ENCODE data around the gene VCPKMT. TPM values are rescaled to one million over a fixed set of nuclear protein-coding genes. Genes with fewer than 3 reads are reported as not detected.

Gene VCPKMT
- 10 to 100 TPM in 1 of 2 donors, 1 to 10 TPM in 1; 7.1 to 15.5 TPM for polyA plus RNA-seq

DNA sequence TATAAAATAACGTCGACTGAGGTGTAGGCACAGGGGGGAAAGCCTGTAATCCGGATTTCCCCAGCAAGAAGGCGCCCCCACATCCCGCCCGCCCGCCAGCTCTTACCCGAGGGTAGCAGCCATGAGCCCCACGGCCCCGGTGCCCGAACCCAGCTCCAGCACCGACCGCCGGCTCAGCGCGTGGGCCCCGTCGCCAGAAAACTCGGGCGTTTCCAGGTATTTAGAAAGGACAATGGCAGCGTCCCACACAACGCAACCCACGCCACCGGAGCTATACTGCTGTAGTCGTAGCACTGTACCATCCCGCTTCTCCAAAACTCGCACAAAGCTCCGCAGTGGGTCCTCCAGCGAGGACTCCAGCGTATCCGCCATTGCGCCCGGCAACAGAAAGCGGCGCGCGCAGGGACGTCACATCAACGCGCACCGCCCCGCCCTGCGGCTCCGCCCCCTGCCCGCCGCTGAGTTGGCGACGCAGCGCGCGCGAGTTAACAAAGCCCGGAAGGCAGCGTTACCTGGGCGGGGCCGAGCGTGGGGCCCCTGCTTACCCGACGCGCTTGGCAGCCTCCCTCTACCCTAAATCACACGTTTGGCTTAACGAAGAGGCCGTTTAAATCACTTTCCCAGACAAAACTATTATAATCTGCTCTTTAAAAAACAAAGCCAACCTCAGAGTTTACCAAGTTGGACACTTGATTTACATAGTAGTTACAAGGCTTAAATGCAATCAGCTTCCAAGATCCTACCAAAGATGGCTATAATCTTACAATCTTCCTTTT is at the start of gene VCPKMT:
TSS of gene VCPKMT (minus strand) at position 392 of the 776 bp plus-strand sequence. CDS start at position 372, 20 bp downstream.
- 0% methylated on average over 58 to 63 of the region's 63 CpGs for WGBS, 2 donors
- Histone ChIP-seq H3K9me3 (ENCODE audit: control insufficient read depth in 2 of 2, insufficient read depth in 1 of 2, low read depth in 1 of 2, low read length in 1 of 2) (no peaks in the 10 kb centered on the region), H3K27ac (ENCODE audit: low read depth in 2 of 2, low read length in 1 of 2) (peak within 1 kb of the TSS; percentile 83 to 94), H3K4me1 (ENCODE audit: control insufficient read depth in 2 of 2, insufficient read depth in 2 of 2, low read length in 1 of 2) (no peaks in the 10 kb centered on the region), H3K36me3 (ENCODE audit: control insufficient read depth in 2 of 2, insufficient read depth in 2 of 2, low read length in 1 of 2) (peaks cover 3 to 10% of the 10 kb centered on the region in 2 donors), H3K27me3 (ENCODE audit: control insufficient read depth in 1 of 2, insufficient read depth in 2 of 2, low read length in 2 of 2) (no peaks in the 10 kb centered on the region), H3K4me3 (ENCODE audit: low read depth in 1 of 2, low read length in 2 of 2) (peak within 1 kb of the TSS; percentile 72 to 93)

DNA sequence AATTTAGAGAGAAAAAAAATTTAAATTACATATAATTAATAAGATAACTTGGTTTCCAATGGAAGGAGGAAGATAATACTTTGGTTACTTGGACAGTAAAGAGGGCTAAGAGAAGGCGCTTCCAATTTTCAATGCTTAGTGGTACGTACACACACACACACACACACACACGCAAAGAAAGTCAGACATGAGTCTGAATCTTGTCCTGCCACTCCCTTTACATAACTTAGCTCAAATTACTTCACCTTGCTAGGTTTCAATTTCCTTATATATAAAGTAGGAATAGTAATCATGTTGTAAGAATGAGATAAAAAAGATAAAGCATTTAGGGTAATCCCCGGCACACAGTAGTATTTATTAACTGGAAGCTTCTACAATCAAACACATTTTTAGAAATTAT is 39.7 kb upstream of the VCPKMT start:
- Histone ChIP-seq H3K27ac (ENCODE audit: low read depth in 2 of 2, low read length in 1 of 2) (no peak overlapping the region), H3K27me3 (ENCODE audit: control insufficient read depth in 1 of 2, insufficient read depth in 2 of 2, low read length in 2 of 2) (no peaks in the 10 kb centered on the region), H3K4me1 (ENCODE audit: control insufficient read depth in 2 of 2, insufficient read depth in 2 of 2, low read length in 1 of 2) (no peaks in the 10 kb centered on the region), H3K4me3 (ENCODE audit: low read depth in 1 of 2, low read length in 2 of 2) (no peak overlapping the region), H3K36me3 (ENCODE audit: control insufficient read depth in 2 of 2, insufficient read depth in 2 of 2, low read length in 1 of 2) (peaks cover 0 to 5% of the 10 kb centered on the region in 2 donors), H3K9me3 (ENCODE audit: control insufficient read depth in 2 of 2, insufficient read depth in 1 of 2, low read depth in 1 of 2, low read length in 1 of 2) (no peaks in the 10 kb centered on the region)
- 94 to 95% methylated on average over 4 of the region's 4 CpGs for WGBS, 2 donors

DNA sequence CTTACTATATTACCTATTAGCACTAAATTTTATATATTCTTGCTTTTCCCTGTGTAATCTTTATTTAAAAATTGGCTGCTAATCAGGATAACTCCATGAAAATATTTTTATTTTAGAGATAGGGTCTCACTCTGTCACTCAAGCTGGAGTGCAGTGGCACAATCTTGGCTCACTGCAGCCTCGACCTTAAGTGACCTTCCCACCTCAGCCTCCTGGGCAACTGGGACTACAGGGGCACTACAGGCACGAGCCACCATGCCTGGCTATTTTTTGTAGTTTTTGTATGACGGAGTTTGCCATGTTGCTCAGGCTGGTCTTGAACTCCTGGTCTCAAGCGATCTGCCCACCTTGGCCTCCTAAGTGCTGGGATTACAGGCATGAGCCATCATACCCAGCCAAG is 32.4 kb upstream of the VCPKMT start:
- H3K36me3 ChIP-seq (ENCODE audit: control insufficient read depth in 2 of 2, insufficient read depth in 2 of 2, low read length in 1 of 2) = peaks cover 2% of the 10 kb centered on the region in 2 donors
- H3K27me3 ChIP-seq (ENCODE audit: control insufficient read depth in 1 of 2, insufficient read depth in 2 of 2, low read length in 2 of 2) = no peaks in the 10 kb centered on the region
- no peak overlapping the region for H3K27ac ChIP-seq (ENCODE audit: low read depth in 2 of 2, low read length in 1 of 2)
- 89 to 93% methylated on average over 4 of the region's 4 CpGs for WGBS, 2 donors
- no peaks in the 10 kb centered on the region for H3K9me3 ChIP-seq (ENCODE audit: control insufficient read depth in 2 of 2, insufficient read depth in 1 of 2, low read depth in 1 of 2, low read length in 1 of 2)
- H3K4me3 ChIP-seq (ENCODE audit: low read depth in 1 of 2, low read length in 2 of 2) = no peak overlapping the region
- no peaks in the 10 kb centered on the region for H3K4me1 ChIP-seq (ENCODE audit: control insufficient read depth in 2 of 2, insufficient read depth in 2 of 2, low read length in 1 of 2)

DNA sequence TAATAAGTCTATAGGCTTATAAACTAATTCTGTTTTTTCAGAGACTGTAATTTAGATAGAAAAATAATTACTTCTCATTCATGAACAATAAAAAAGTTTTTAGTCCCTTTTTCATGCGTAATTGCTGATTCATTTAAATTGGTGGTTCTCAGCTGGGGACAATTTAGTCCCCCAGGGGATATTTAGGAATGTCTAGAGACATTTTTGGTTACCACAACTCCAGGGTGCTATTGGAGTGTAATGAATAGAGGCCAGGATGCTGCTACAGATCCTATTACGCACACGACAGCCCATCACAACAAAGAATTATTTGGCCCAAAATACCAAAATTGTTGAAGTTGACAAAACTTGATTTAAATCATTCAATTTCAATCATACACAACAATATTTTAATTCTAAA is 22.8 kb upstream of the VCPKMT start:
- no peak overlapping the region for H3K4me3 ChIP-seq (ENCODE audit: low read depth in 1 of 2, low read length in 2 of 2)
- no peaks in the 10 kb centered on the region for H3K9me3 ChIP-seq (ENCODE audit: control insufficient read depth in 2 of 2, insufficient read depth in 1 of 2, low read depth in 1 of 2, low read length in 1 of 2)
- H3K27ac ChIP-seq (ENCODE audit: low read depth in 2 of 2, low read length in 1 of 2) = no peak overlapping the region
- no peaks in the 10 kb centered on the region for H3K36me3 ChIP-seq (ENCODE audit: control insufficient read depth in 2 of 2, insufficient read depth in 2 of 2, low read length in 1 of 2)
- no peaks in the 10 kb centered on the region for H3K27me3 ChIP-seq (ENCODE audit: control insufficient read depth in 1 of 2, insufficient read depth in 2 of 2, low read length in 2 of 2)
- 94 to 98% methylated on average over 3 of the region's 3 CpGs for WGBS, 2 donors
- no peaks in the 10 kb centered on the region for H3K4me1 ChIP-seq (ENCODE audit: control insufficient read depth in 2 of 2, insufficient read depth in 2 of 2, low read length in 1 of 2)

DNA sequence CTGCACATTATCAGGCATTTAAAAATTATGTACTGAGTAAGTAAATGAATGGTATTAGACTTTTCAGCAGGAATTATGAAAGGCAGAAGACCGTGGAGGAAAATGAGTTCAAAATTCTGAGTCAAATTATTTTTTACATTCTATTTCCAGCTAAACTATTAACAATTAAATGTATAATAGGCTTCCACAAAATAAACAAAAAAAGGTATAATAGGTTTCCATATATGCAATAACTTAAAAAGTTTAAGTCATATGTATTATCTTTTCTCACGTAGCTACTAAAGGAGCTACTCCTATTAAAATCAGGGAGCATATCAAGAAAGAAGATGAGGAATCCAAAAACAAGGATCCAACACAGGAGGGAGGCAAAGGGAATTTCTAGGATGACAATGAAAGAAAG is 11.4 kb upstream of the VCPKMT start:
- Histone ChIP-seq H3K36me3 (ENCODE audit: control insufficient read depth in 2 of 2, insufficient read depth in 2 of 2, low read length in 1 of 2) (peaks cover 0 to 4% of the 10 kb centered on the region in 2 donors), H3K27ac (ENCODE audit: low read depth in 2 of 2, low read length in 1 of 2) (no peak overlapping the region), H3K9me3 (ENCODE audit: control insufficient read depth in 2 of 2, insufficient read depth in 1 of 2, low read depth in 1 of 2, low read length in 1 of 2) (no peaks in the 10 kb centered on the region), H3K4me1 (ENCODE audit: control insufficient read depth in 2 of 2, insufficient read depth in 2 of 2, low read length in 1 of 2) (no peaks in the 10 kb centered on the region), H3K4me3 (ENCODE audit: low read depth in 1 of 2, low read length in 2 of 2) (no peak overlapping the region), H3K27me3 (ENCODE audit: control insufficient read depth in 1 of 2, insufficient read depth in 2 of 2, low read length in 2 of 2) (no peaks in the 10 kb centered on the region)
- WGBS, 2 donors = 98% methylated on average over 2 of the region's 2 CpGs

DNA sequence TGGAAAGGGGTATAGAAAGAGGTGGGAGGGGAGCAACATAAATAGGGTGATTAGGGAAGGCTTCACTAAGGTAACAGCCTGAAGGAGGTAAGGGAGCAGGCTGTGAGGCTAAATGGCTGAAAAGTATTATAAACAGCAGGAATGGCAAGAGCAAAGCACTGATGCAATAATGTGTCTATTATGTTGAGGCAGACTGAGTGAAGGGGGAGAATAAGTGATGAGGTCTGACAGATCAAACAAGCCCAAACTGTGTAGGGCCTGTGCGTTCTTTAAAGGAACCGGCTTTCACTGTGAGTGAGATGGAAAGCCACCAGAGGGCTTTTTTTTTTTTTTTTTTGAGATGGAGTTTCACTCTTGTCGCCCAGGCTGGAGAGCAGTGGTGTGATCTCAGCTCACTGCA is 6.7 kb upstream of the VCPKMT start:
- Histone ChIP-seq H3K27ac (ENCODE audit: low read depth in 2 of 2, low read length in 1 of 2) (no peak overlapping the region), H3K9me3 (ENCODE audit: control insufficient read depth in 2 of 2, insufficient read depth in 1 of 2, low read depth in 1 of 2, low read length in 1 of 2) (no peaks in the 10 kb centered on the region), H3K4me1 (ENCODE audit: control insufficient read depth in 2 of 2, insufficient read depth in 2 of 2, low read length in 1 of 2) (no peaks in the 10 kb centered on the region), H3K36me3 (ENCODE audit: control insufficient read depth in 2 of 2, insufficient read depth in 2 of 2, low read length in 1 of 2) (peaks cover 0 to 5% of the 10 kb centered on the region in 2 donors), H3K27me3 (ENCODE audit: control insufficient read depth in 1 of 2, insufficient read depth in 2 of 2, low read length in 2 of 2) (no peaks in the 10 kb centered on the region), H3K4me3 (ENCODE audit: low read depth in 1 of 2, low read length in 2 of 2) (no peak overlapping the region)
- WGBS, 2 donors = 85 to 88% methylated on average over 3 of the region's 3 CpGs

DNA sequence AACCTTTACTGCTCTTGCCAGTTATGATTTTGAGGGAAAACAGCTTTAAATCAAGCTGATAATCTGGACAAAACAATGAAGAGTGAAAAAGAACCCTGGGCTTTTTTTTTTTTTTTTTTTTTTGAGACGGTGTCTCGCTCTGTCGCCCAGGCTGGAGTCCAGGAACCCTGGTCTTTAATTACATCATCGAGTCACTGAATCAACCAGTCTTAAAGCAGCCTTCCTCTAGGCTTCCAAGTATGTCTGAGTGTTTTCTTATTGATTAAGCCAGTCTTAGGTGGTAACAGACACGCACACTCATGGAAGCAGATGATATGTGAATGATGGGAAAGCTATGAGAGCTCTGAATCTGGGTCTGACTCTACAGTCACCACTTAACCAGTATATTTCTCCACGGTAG is 5.9 kb upstream of the VCPKMT start:
- H3K36me3 ChIP-seq (ENCODE audit: control insufficient read depth in 2 of 2, insufficient read depth in 2 of 2, low read length in 1 of 2) = peaks cover 0 to 5% of the 10 kb centered on the region in 2 donors
- no peak overlapping the region for H3K27ac ChIP-seq (ENCODE audit: low read depth in 2 of 2, low read length in 1 of 2)
- no peaks in the 10 kb centered on the region for H3K27me3 ChIP-seq (ENCODE audit: control insufficient read depth in 1 of 2, insufficient read depth in 2 of 2, low read length in 2 of 2)
- H3K4me3 ChIP-seq (ENCODE audit: low read depth in 1 of 2, low read length in 2 of 2) = no peak overlapping the region
- 91 to 92% methylated on average over 6 of the region's 6 CpGs for WGBS, 2 donors
- no peaks in the 10 kb centered on the region for H3K4me1 ChIP-seq (ENCODE audit: control insufficient read depth in 2 of 2, insufficient read depth in 2 of 2, low read length in 1 of 2)
- H3K9me3 ChIP-seq (ENCODE audit: control insufficient read depth in 2 of 2, insufficient read depth in 1 of 2, low read depth in 1 of 2, low read length in 1 of 2) = no peaks in the 10 kb centered on the region

DNA sequence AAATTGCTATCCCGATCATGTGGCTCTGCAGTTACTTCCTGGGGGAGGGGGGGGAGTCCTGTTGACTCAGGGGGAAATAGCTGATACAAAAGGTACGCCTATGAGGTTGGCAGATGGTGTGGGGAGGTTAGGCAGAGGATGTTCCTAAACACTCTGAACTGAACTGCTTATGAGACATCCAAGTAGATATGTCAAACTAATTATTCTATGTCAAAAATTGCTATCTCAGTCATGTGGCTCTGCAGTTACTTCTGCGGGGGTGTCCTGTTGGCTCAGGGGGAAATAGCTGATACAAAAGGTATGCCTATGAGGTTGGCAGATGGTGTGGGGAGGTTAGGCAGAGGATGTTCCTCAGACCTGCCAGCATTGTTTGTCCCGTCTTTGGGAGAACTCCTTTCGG is 5.1 kb upstream of the VCPKMT start:
- Histone ChIP-seq H3K27me3 (ENCODE audit: control insufficient read depth in 1 of 2, insufficient read depth in 2 of 2, low read length in 2 of 2) (no peaks in the 10 kb centered on the region), H3K4me3 (ENCODE audit: low read depth in 1 of 2, low read length in 2 of 2) (no peak overlapping the region), H3K36me3 (ENCODE audit: control insufficient read depth in 2 of 2, insufficient read depth in 2 of 2, low read length in 1 of 2) (peaks cover 0 to 5% of the 10 kb centered on the region in 2 donors), H3K4me1 (ENCODE audit: control insufficient read depth in 2 of 2, insufficient read depth in 2 of 2, low read length in 1 of 2) (no peaks in the 10 kb centered on the region), H3K9me3 (ENCODE audit: control insufficient read depth in 2 of 2, insufficient read depth in 1 of 2, low read depth in 1 of 2, low read length in 1 of 2) (no peaks in the 10 kb centered on the region), H3K27ac (ENCODE audit: low read depth in 2 of 2, low read length in 1 of 2) (no peak overlapping the region)
- WGBS, 2 donors = 90 to 91% methylated on average over 5 of the region's 5 CpGs

DNA sequence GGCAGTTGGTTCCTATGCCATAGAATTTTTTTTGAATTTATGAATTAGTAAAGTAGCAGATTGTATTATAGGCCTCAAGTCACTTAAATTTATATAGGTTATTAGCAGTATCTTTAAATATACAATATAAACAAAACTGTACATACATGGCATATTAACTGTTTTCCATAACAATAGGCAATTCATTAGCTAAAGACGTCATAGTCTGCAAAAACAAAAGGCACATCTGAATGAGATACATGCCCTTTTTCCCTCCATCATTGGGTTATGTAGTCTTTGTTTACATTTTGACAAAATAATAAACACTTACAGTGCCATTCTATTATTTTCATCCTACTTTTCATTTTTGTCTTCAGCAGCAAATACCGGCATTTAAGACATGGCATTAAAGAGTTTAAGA is 1.1 kb upstream of the VCPKMT start:
- Histone ChIP-seq H3K27me3 (ENCODE audit: control insufficient read depth in 1 of 2, insufficient read depth in 2 of 2, low read length in 2 of 2) (no peaks in the 10 kb centered on the region), H3K4me1 (ENCODE audit: control insufficient read depth in 2 of 2, insufficient read depth in 2 of 2, low read length in 1 of 2) (no peaks in the 10 kb centered on the region), H3K27ac (ENCODE audit: low read depth in 2 of 2, low read length in 1 of 2) (no peak overlapping the region), H3K36me3 (ENCODE audit: control insufficient read depth in 2 of 2, insufficient read depth in 2 of 2, low read length in 1 of 2) (peaks cover 3 to 7% of the 10 kb centered on the region in 2 donors), H3K9me3 (ENCODE audit: control insufficient read depth in 2 of 2, insufficient read depth in 1 of 2, low read depth in 1 of 2, low read length in 1 of 2) (no peaks in the 10 kb centered on the region), H3K4me3 (ENCODE audit: low read depth in 1 of 2, low read length in 2 of 2) (no peak overlapping the region)
- WGBS, 2 donors = 82 to 83% methylated on average over 2 of the region's 2 CpGs

DNA sequence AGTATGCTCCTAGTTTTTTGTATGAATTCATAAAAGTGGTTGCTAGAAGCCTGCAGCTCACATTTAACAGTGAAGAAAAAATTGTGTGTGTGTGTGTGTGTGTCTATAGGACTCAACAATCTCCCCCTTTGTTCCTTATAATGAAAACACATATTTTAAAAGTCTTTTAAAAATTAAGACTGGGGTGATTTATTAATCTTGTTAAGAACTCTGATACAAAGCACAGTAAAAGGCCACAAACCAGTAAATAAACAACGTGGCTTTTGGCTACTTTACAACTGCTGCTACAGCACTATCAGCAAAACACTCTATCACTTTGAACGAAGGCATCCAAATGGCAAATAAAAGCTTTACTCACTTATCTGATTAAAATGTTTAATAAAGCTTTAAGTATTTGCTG is 594 bp upstream of the VCPKMT start:
- Histone ChIP-seq H3K9me3 (ENCODE audit: control insufficient read depth in 2 of 2, insufficient read depth in 1 of 2, low read depth in 1 of 2, low read length in 1 of 2) (no peaks in the 10 kb centered on the region), H3K27ac (ENCODE audit: low read depth in 2 of 2, low read length in 1 of 2) (peak overlapping the region in 1 of 2 donors; percentile 81), H3K27me3 (ENCODE audit: control insufficient read depth in 1 of 2, insufficient read depth in 2 of 2, low read length in 2 of 2) (no peaks in the 10 kb centered on the region), H3K4me1 (ENCODE audit: control insufficient read depth in 2 of 2, insufficient read depth in 2 of 2, low read length in 1 of 2) (no peaks in the 10 kb centered on the region), H3K4me3 (ENCODE audit: low read depth in 1 of 2, low read length in 2 of 2) (peak overlapping the region in 1 of 2 donors; percentile 93), H3K36me3 (ENCODE audit: control insufficient read depth in 2 of 2, insufficient read depth in 2 of 2, low read length in 1 of 2) (peaks cover 3 to 7% of the 10 kb centered on the region in 2 donors)
- WGBS, 2 donors = 31 to 40% methylated on average over 2 of the region's 2 CpGs
